ENCODE results near the gene CADM2.
"Not testable (repeated sequence)": the region's sequence is repeated elsewhere in the genome, so short reads cannot be mapped to it uniquely, and the experiment has no call there.

Gene CADM2

GRCh38 chr3:85481411-85482212 is 522.8 kb downstream of the CADM2 start:
- no peak for DNase-seq (ENCODE audit: low read depth in 2 of 2)

GRCh38 chr3:85482213-85482490 is 523.4 kb downstream of the CADM2 start:
- no peak for DNase-seq (ENCODE audit: low read depth in 2 of 2)

GRCh38 chr3:85483986-85484385 is 525.2 kb downstream of the CADM2 start:
- no peak for DNase-seq (ENCODE audit: low read depth in 2 of 2)

- no peak for DNase-seq (ENCODE audit: low read depth in 2 of 2)
Observed at GRCh38 chr3:85487375-85487774, 528.6 kb downstream of the CADM2 start.

GRCh38 chr3:85495602-85496001 is 536.8 kb downstream of the CADM2 start:
- no peak for DNase-seq (ENCODE audit: low read depth in 2 of 2)

GRCh38 chr3:85498177-85498576 is 539.4 kb downstream of the CADM2 start:
- no peak for DNase-seq (ENCODE audit: low read depth in 2 of 2)

- DNase-seq (ENCODE audit: low read depth in 2 of 2), result no peak
Observed at GRCh38 chr3:85502148-85502875, 543.5 kb downstream of the CADM2 start.

- DNase-seq (ENCODE audit: low read depth in 2 of 2), result not testable (repeated sequence)
Observed at GRCh38 chr3:85504129-85504784, 545.5 kb downstream of the CADM2 start.

GRCh38 chr3:85504785-85505511 is 546.2 kb downstream of the CADM2 start:
- DNase-seq (ENCODE audit: low read depth in 2 of 2), result not testable (repeated sequence)

- not testable (repeated sequence) for DNase-seq (ENCODE audit: low read depth in 2 of 2)
Observed at GRCh38 chr3:85507052-85507451, 548.3 kb downstream of the CADM2 start.

GRCh38 chr3:85508659-85509058 is 549.9 kb downstream of the CADM2 start:
- no peak for DNase-seq (ENCODE audit: low read depth in 2 of 2)

GRCh38 chr3:85516146-85516545 is 557.4 kb downstream of the CADM2 start:
- DNase-seq (ENCODE audit: low read depth in 2 of 2), result no peak

- DNase-seq (ENCODE audit: low read depth in 2 of 2), result no peak
Observed at GRCh38 chr3:85524104-85524503, 565.3 kb downstream of the CADM2 start.

GRCh38 chr3:85525264-85525663 is 566.5 kb downstream of the CADM2 start:
- DNase-seq (ENCODE audit: low read depth in 2 of 2), result no peak

GRCh38 chr3:85533586-85533985 is 574.8 kb downstream of the CADM2 start:
- no peak for DNase-seq (ENCODE audit: low read depth in 2 of 2)

GRCh38 chr3:85535517-85535916 is 576.7 kb downstream of the CADM2 start:
- DNase-seq (ENCODE audit: low read depth in 2 of 2), result no peak

GRCh38 chr3:85539232-85539631 is 580.4 kb downstream of the CADM2 start:
- no peak for DNase-seq (ENCODE audit: low read depth in 2 of 2)

- no peak for DNase-seq (ENCODE audit: low read depth in 2 of 2)
Observed at GRCh38 chr3:85554153-85554552, 595.4 kb downstream of the CADM2 start.

- DNase-seq (ENCODE audit: low read depth in 2 of 2), result no peak
Observed at GRCh38 chr3:85560088-85560785, 601.4 kb downstream of the CADM2 start.

- peak in 1 of 2 donors; percentile 1 for DNase-seq (ENCODE audit: low read depth in 2 of 2)
Observed at GRCh38 chr3:85567071-85567676, 608.4 kb downstream of the CADM2 start.

GRCh38 chr3:85570819-85571218 is 612.0 kb downstream of the CADM2 start:
- no peak for DNase-seq (ENCODE audit: low read depth in 2 of 2)

All from stimulated activated CD8-positive, alpha-beta memory T cell treated with anti-CD3 and anti-CD28 coated beads, Interleukin-15, amount 100 ng/mL, for 48 hours (primary cell).